Stomach (tissue), 9 donors: Measurements from ENCODE around the gene KCNIP3. TPM values are rescaled to one million over a fixed set of nuclear protein-coding genes. Genes with fewer than 3 reads are reported as not detected.

Experiments
- DNase-seq, 2 donors: peaks; one replicate each; pipeline versions ENCODE4 v3.0.0 to v3.0.0-alpha.2; 2013 to 2019
- H3K27ac ChIP-seq, 5 donors: fragments of 200-600 bp in 4 of 5; sonication (generic) in 4 of 5; one replicate each; pipeline ENCODE4 v1.5.1; 2013 to 2019; ENCODE audit warnings: mild to moderate bottlenecking in 1 of 5, moderate library complexity in 1 of 5
- H3K27me3 ChIP-seq, 3 donors: fragments of 200-600 bp; sonication (generic); one replicate each; pipeline ENCODE4 v1.5.1; 2017 to 2019; ENCODE audit warnings: mixed run types in 1 of 3
- H3K36me3 ChIP-seq, 4 donors: fragments of 200-600 bp; sonication (generic); 1 replicate in 3 of 4; 2 replicates in 1 of 4; pipeline ENCODE4 v1.5.1; 2016 to 2019
- H3K4me1 ChIP-seq, 4 donors: fragments of 200-600 bp; sonication (generic); one replicate each; pipeline ENCODE4 v1.5.1; 2016 to 2019
- H3K4me3 ChIP-seq, 4 donors: fragments of 200-600 bp; sonication (generic) in 3 of 4; one replicate each; pipeline ENCODE4 v1.5.1; 2016 to 2019; ENCODE audit warnings: mild to moderate bottlenecking in 1 of 4
- H3K9me3 ChIP-seq, 4 donors: fragments of 200-600 bp; sonication (generic); one replicate each; pipeline ENCODE4 v1.5.1; 2016 to 2019
- EP300 ChIP-seq: sonication (generic); formaldehyde crosslinking; IDR thresholded peaks from one replicate; pipeline ENCODE4 v1.6.1; 2017; ENCODE audit warnings: antibody characterized with exemption
- POLR2A ChIP-seq, 4 donors: fragments of 450-650 bp; IDR thresholded peaks; one replicate each; pipeline ENCODE4 v1.6.1; 2016; ENCODE audit warnings: antibody characterized with exemption in 4 of 4, control low read depth in 2 of 4, mild to moderate bottlenecking in 1 of 4, moderate library complexity in 1 of 4
- POLR2AphosphoS5 ChIP-seq, 3 donors: sonication (generic); formaldehyde crosslinking; IDR thresholded peaks; one replicate each; pipeline ENCODE4 v1.6.1; 2016; ENCODE audit warnings: antibody characterized with exemption in 3 of 3
- WGBS, 5 donors: extraction: QIAGEN DNeasy Blood & Tissue Kit in 3 of 5; methylation state at CpG; one replicate each; pipeline versions ENCODE4 v1.1.5 to v1.1.7; 2013 to 2018; 5-methylcytosine and 5-hydroxymethylcytosine counted together
- intact Hi-C: fragments of 100-400 bp; cut with DNase I; formaldehyde crosslinking; loops from one replicate; pipeline ENCODE4 v1.15.1; 2023; ENCODE audit warnings: low total_unique reads
- polyA plus RNA-seq, 3 donors: library from polyadenylated mRNA; stranded (reverse); fragments of 200-250 nt; gene quantifications; one replicate each; pipeline ENCODE4 v1.2.3, GENCODE V29; 2013
- total RNA-seq, 5 donors: library from RNA; depleted of rRNA; stranded (reverse); fragments of >200 nt; gene quantifications; one replicate each; pipeline versions ENCODE4 v1.1.0 to v1.2.3, GENCODE V29; 2014 to 2016
- TF ChIP-seq, protein P1 (sequence below), 7 experiments: fragments of 450-650 bp in 4 of 7; fragments of 200-600 bp in 3 of 7; sonication (generic) in 3 of 7; IDR thresholded peaks; one replicate each; pipeline ENCODE4 v1.5.1; 2016 to 2019; ENCODE audit warnings: antibody characterized with exemption in 7 of 7, control low read depth in 2 of 7, mild to moderate bottlenecking in 1 of 7
- donor health status: healthy with polysubstance abuse.
- donor health status: Bipolar disorder and iron deficiency.
- donor health status: healthy.

The KCNIP3 gene
- total and polyA plus RNA-seq, 8 donors = 1.3 to 4.4 (median 2.7) TPM; not detected in 2

DNA sequence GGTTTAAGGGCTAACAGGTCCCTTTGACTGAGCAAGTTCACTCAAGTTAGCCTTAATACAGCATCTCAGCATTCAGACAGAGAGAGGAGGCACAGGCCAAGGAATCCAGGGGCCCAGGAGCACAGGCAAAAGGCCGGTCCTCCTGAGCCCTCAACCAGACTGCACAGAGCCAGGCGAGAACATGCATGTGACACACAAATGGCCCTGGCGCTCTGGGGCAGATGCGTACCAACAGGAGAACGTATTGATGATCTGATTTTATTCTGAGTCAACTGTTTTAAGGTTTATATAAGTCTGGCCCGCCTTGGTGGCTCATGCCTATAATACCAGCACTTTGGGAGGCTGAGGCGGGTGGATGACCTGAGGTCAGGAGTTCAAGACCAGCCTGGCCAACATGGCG, 34.9 kb downstream of the KCNIP3 start:
- TF ChIP-seq, protein P1, sequence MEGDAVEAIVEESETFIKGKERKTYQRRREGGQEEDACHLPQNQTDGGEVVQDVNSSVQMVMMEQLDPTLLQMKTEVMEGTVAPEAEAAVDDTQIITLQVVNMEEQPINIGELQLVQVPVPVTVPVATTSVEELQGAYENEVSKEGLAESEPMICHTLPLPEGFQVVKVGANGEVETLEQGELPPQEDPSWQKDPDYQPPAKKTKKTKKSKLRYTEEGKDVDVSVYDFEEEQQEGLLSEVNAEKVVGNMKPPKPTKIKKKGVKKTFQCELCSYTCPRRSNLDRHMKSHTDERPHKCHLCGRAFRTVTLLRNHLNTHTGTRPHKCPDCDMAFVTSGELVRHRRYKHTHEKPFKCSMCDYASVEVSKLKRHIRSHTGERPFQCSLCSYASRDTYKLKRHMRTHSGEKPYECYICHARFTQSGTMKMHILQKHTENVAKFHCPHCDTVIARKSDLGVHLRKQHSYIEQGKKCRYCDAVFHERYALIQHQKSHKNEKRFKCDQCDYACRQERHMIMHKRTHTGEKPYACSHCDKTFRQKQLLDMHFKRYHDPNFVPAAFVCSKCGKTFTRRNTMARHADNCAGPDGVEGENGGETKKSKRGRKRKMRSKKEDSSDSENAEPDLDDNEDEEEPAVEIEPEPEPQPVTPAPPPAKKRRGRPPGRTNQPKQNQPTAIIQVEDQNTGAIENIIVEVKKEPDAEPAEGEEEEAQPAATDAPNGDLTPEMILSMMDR (IDR thresholded peaks at IDR 0.05) = no peak
- Histone ChIP-seq H3K36me3 (no peaks in the 10 kb centered on the region), H3K27ac (no peak overlapping the region), H3K27me3 (no peaks in the 10 kb centered on the region), H3K9me3 (no peaks in the 10 kb centered on the region), H3K4me1 (no peaks in the 10 kb centered on the region), H3K4me3 (no peak overlapping the region)
- DNase-seq = no peak
- intact Hi-C loops = no loop called here
- WGBS, 5 donors = 91 to 95% (median 93%) methylated on average over 8 of the region's 8 CpGs

DNA sequence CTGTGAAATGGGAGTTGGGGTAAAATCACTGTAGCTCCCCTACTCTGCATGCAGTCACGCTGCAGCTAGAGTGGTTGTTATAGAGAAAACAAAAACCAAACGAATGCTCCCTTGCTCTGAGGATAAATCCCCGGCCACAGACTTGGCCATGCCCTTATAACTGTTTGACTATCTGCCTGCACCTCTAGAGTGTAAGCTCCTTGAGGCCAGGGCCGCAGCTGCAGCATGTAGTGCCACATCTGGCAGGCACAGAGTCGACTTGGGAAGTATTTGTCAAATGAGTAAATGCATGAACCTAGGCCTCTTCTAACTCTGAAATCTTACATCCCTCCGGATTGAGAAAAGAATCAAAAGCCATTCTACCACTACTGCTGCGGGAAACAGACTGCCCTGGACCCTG, 35.9 kb downstream of the KCNIP3 start:
- intact Hi-C loops = no loop called here

DNA sequence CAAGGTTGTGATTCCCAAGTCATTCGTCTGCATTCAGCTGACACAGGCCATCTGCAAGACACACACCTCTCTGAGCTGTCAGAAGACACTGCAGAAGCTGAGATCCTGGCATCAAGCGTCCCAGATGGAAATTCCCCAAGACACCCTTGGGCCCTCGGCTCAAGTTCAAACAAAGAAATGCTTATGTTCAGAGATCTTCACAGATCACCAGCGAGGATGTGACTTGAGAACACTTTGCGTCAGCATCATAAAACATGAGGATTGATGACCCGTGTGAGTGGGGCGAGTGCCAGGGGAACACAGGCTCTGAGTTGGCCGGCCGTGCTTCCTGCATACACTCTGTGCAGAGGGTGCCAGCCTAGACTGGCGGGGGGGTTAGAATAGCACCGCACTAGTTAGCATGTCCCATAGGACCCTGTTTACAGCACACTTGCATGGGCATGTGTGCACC, 36.8 kb downstream of the KCNIP3 start:
- Histone ChIP-seq H3K9me3 (no peaks in the 10 kb centered on the region), H3K4me3 (no peak overlapping the region), H3K27ac (no peak overlapping the region), H3K4me1 (no peaks in the 10 kb centered on the region), H3K27me3 (no peaks in the 10 kb centered on the region), H3K36me3 (no peaks in the 10 kb centered on the region)
- intact Hi-C loops = no loop called here
- peak in 1 of 2 donors; percentile 72 for DNase-seq
- 53 to 85% (median 62%) methylated on average over 11 of the region's 11 CpGs for WGBS, 5 donors
- TF ChIP-seq, protein P1 (IDR thresholded peaks at IDR 0.05) = no peak
- TF ChIP-seq POLR2AphosphoS5 (IDR thresholded peaks at IDR 0.05) = no peak
- TF ChIP-seq EP300 = no peak
- no peak for TF ChIP-seq POLR2A (IDR thresholded peaks at IDR 0.05)

More for the DNA sequence above, 35.9 kb downstream of the KCNIP3 start:
- Histone ChIP-seq H3K4me3 (no peak overlapping the region), H3K27me3 (no peaks in the 10 kb centered on the region), H3K27ac (no peak overlapping the region), H3K9me3 (no peaks in the 10 kb centered on the region), H3K36me3 (no peaks in the 10 kb centered on the region), H3K4me1 (no peaks in the 10 kb centered on the region)
- TF ChIP-seq POLR2A (IDR thresholded peaks at IDR 0.05) (no peak), EP300 (no peak), POLR2AphosphoS5 (IDR thresholded peaks at IDR 0.05) (no peak)
- TF ChIP-seq, protein P1 (IDR thresholded peaks at IDR 0.05) = no peak
- no peak for DNase-seq
- 68 to 83% (median 82%) methylated on average over 6 to 7 of the region's 7 CpGs for WGBS, 5 donors

DNA sequence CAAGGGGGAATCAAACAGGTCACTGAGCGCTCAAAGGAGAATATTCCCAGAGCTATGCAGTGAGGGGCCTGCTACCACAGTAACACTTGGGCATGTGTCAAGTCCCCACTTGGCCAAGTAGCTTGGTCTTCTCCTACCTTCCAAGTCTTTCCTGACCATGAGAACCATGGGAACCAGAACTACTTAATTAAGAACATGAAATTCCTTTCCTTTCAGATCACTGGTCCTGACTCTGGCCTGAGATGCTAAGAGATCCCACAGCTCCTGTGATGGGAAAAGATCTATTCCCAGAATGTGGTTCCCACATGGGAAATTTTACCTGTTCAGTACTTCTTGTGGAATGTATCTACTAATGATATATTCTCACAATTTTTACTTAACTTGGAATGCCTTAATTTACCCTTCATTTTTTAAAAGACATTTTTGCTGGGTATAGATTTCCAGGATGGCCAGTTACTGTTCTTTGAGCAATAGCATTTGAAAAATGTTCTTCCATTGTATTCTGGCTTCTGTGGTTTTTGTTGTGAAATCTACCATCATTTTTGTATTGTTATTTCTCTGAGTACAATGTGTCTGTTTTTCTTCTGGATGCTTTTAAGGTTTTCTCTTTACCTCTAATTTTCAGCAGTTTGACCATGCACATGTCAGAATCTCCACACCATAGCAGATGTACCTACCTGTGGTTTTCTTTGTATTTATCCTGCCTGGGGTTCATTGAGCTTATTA, 37.9 kb downstream of the KCNIP3 start:
- TF ChIP-seq, protein P1 (IDR thresholded peaks at IDR 0.05) = no peak
- TF ChIP-seq EP300 (no peak), POLR2AphosphoS5 (IDR thresholded peaks at IDR 0.05) (no peak), POLR2A (IDR thresholded peaks at IDR 0.05) (no peak)
- Histone ChIP-seq H3K4me1 (no peaks in the 10 kb centered on the region), H3K4me3 (no peak overlapping the region), H3K36me3 (no peaks in the 10 kb centered on the region), H3K27me3 (no peaks in the 10 kb centered on the region), H3K9me3 (no peaks in the 10 kb centered on the region), H3K27ac (no peak overlapping the region)
- WGBS, 5 donors = 100% methylated on average over 1 of the region's 1 CpG
- DNase-seq = no peak
- intact Hi-C loops = no loop called here
